Hypothalamus (tissue), 51 donors: ENCODE data around the gene TMCC3.
A peak's percentile ranks its signal among the peaks of the same experiment; 100 is the strongest.

Source experiments
- DNase-seq, 51 donors: peaks; one replicate each; lab custom pipeline; 2025; lab: John Stamatoyannopoulos, UW

Gene TMCC3

GRCh38 chr12:94637390-94638113 lies 12.8 kb downstream of the TMCC3 start:
- no peak for DNase-seq

- DNase-seq = no peak
Measured at GRCh38 chr12:94636462-94637085, 13.8 kb downstream of the TMCC3 start.

- no peak for DNase-seq
Measured at GRCh38 chr12:94634717-94635116, 15.6 kb downstream of the TMCC3 start.

- DNase-seq = no peak
Measured at GRCh38 chr12:94633401-94633800, 17.0 kb downstream of the TMCC3 start.

GRCh38 chr12:94631058-94631457 lies 19.3 kb downstream of the TMCC3 start:
- no peak for DNase-seq

- peak in 1 of 51 donors; percentile 21 for DNase-seq
Measured at GRCh38 chr12:94628819-94629472, 21.4 kb downstream of the TMCC3 start.

- no peak for DNase-seq
Measured at GRCh38 chr12:94628369-94628768, 22.0 kb downstream of the TMCC3 start.

GRCh38 chr12:94625531-94625930 lies 24.8 kb downstream of the TMCC3 start:
- no peak for DNase-seq

GRCh38 chr12:94623161-94623920 lies 27.0 kb downstream of the TMCC3 start:
- no peak for DNase-seq

- no peak for DNase-seq
Measured at GRCh38 chr12:94622475-94622874, 27.9 kb downstream of the TMCC3 start.

GRCh38 chr12:94621662-94622359 lies 28.5 kb downstream of the TMCC3 start:
- DNase-seq = no peak

- DNase-seq = no peak
Measured at GRCh38 chr12:94620621-94621020, 29.7 kb downstream of the TMCC3 start.

GRCh38 chr12:94618995-94619695 lies 31.2 kb downstream of the TMCC3 start:
- DNase-seq = peak in 2 of 51 donors; percentile 27 to 32

- DNase-seq = peak in 1 of 51 donors; percentile 54
Measured at GRCh38 chr12:94617101-94617500, 33.3 kb downstream of the TMCC3 start.

GRCh38 chr12:94616203-94616729 lies 34.1 kb downstream of the TMCC3 start:
- peak in 45 of 51 donors; percentile 13 to 90 (median 64) for DNase-seq

- DNase-seq = peak in 27 of 51 donors; percentile 6 to 74 (median 35)
Measured at GRCh38 chr12:94615260-94616181, 34.8 kb downstream of the TMCC3 start.

- DNase-seq = peak in 9 of 51 donors; percentile 7 to 80 (median 15)
Measured at GRCh38 chr12:94614288-94614721, 36.1 kb downstream of the TMCC3 start.

GRCh38 chr12:94609917-94610443 lies 40.4 kb downstream of the TMCC3 start:
- DNase-seq = no peak
